ENCODE results near the gene CD247. TPM values are rescaled to one million over a fixed set of nuclear protein-coding genes. Genes with fewer than 3 reads are reported as not detected.

Gene CD247
- total RNA-seq, 1 experiment from 2014 or later = 0.44 TPM

GRCh38 chr1:167427848-167428247, 90.5 kb downstream of the CD247 start:
- Histone ChIP-seq H3K27me3 (ENCODE audit: control insufficient read depth, insufficient read depth, low read length) (no peaks in the 10 kb centered on the region), H3K36me3 (ENCODE audit: control insufficient read depth, insufficient read depth, low read length) (no peaks in the 10 kb centered on the region), H3K4me1 (ENCODE audit: control insufficient read depth, insufficient read depth, low read length) (no peaks in the 10 kb centered on the region), H3K27ac (ENCODE audit: low read length) (no peak overlapping the region), H3K4me3 (ENCODE audit: low read depth in 2 of 2, low read length in 2 of 2) (no peak overlapping the region), H3K9me3 (ENCODE audit: control insufficient read depth, insufficient read depth, low read depth, low read length) (no peaks in the 10 kb centered on the region)
- BruUV-seq (replicated peaks) = no TSS peak
- in situ Hi-C loops (cut with HindIII; ENCODE audit: low pct_unique_long_range_greater_than_20kb, low sequenced_read_pairs) = no loop called here
- ChIA-PET POLR2A (no interaction called here), CTCF (no interaction called here)
- intact Hi-C loops (cut with micrococcal nuclease; ENCODE audit: unreplicated experiment) = no loop called here
- DNase-seq (ENCODE audit: low read depth, low spot score) = no peak
- TF ChIP-seq SIN3A (IDR thresholded peaks at IDR 0.05; ENCODE audit: borderline replicate concordance, insufficient read depth, low read depth, low read length) (no peak), POLR2AphosphoS5 (IDR thresholded peaks at IDR 0.05; ENCODE audit: low read depth, low read length) (no peak), CTCF (IDR thresholded peaks at IDR 0.05) (no peak), REST (IDR thresholded peaks at IDR 0.05; ENCODE audit: insufficient read depth in 1 of 2, low read depth in 2 of 2, low read length in 1 of 2) (no peak), TCF7L2 (IDR thresholded peaks at IDR 0.05; ENCODE audit: low read depth, low read length) (no peak)
- no peak for ATAC-seq

- H3K27ac ChIP-seq (ENCODE audit: low read length) = no peak overlapping the region
- no peak for TF ChIP-seq POLR2AphosphoS5 (IDR thresholded peaks at IDR 0.05; ENCODE audit: low read depth, low read length)
- TF ChIP-seq TCF7L2 (IDR thresholded peaks at IDR 0.05; ENCODE audit: low read depth, low read length) = no peak
- TF ChIP-seq CTCF (IDR thresholded peaks at IDR 0.05) = no peak
- no peak for TF ChIP-seq REST (IDR thresholded peaks at IDR 0.05; ENCODE audit: insufficient read depth in 1 of 2, low read depth in 2 of 2, low read length in 1 of 2)
- in situ Hi-C loops (cut with HindIII; ENCODE audit: low pct_unique_long_range_greater_than_20kb, low sequenced_read_pairs) (no loop called here), intact Hi-C loops (cut with micrococcal nuclease; ENCODE audit: unreplicated experiment) (no loop called here)
- ChIA-PET CTCF (no interaction called here), POLR2A (no interaction called here)
- no peaks in the 10 kb centered on the region for H3K27me3 ChIP-seq (ENCODE audit: control insufficient read depth, insufficient read depth, low read length)
- DNase-seq (ENCODE audit: low read depth, low spot score) = no peak
- H3K4me1 ChIP-seq (ENCODE audit: control insufficient read depth, insufficient read depth, low read length) = no peaks in the 10 kb centered on the region
- BruUV-seq (replicated peaks) = no TSS peak
- ATAC-seq = no peak
- H3K4me3 ChIP-seq (ENCODE audit: low read depth in 2 of 2, low read length in 2 of 2) = no peak overlapping the region
- no peaks in the 10 kb centered on the region for H3K9me3 ChIP-seq (ENCODE audit: control insufficient read depth, insufficient read depth, low read depth, low read length)
- H3K36me3 ChIP-seq (ENCODE audit: control insufficient read depth, insufficient read depth, low read length) = no peaks in the 10 kb centered on the region
Observed at GRCh38 chr1:167426716-167427115, 91.6 kb downstream of the CD247 start.

Data from Panc1 (cell line).